NOMO-1 treated with dmso at 0.1 percent for 144 hours (cell line): ENCODE measurements around the gene EVC.
"Not testable (repeated sequence)": the region's sequence is repeated elsewhere in the genome, so short reads cannot be mapped to it uniquely, and the experiment has no call there.

Experiments used
- DNase-seq: peaks from one replicate; lab custom pipeline; 2025; ENCODE audit not compliant: unreplicated experiment; lab: John Stamatoyannopoulos, UW

Gene EVC

GRCh38 chr4:5812057-5812456, 101.1 kb downstream of the EVC start:
- not testable (repeated sequence) for DNase-seq

GRCh38 chr4:5812506-5813229, 101.7 kb downstream of the EVC start:
- peak; percentile 43 for DNase-seq

- no peak for DNase-seq
Measured at GRCh38 chr4:5813882-5814255, 102.9 kb downstream of the EVC start.

- DNase-seq: no peak
Measured at GRCh38 chr4:5814421-5814820, 103.4 kb downstream of the EVC start.

GRCh38 chr4:5815641-5816040, 104.6 kb downstream of the EVC start:
- no peak for DNase-seq

GRCh38 chr4:5816101-5816500, 105.1 kb downstream of the EVC start:
- DNase-seq: no peak

GRCh38 chr4:5816851-5817375, 105.9 kb downstream of the EVC start:
- no peak for DNase-seq

- DNase-seq: no peak
Measured at GRCh38 chr4:5821665-5822358, 110.8 kb downstream of the EVC start.

- no peak for DNase-seq
Measured at GRCh38 chr4:5822619-5823018, 111.6 kb downstream of the EVC start.

- no peak for DNase-seq
Measured at GRCh38 chr4:5823542-5824211, 112.7 kb downstream of the EVC start.

GRCh38 chr4:5824227-5824626, 113.2 kb downstream of the EVC start:
- no peak for DNase-seq

GRCh38 chr4:5824635-5825034, 113.6 kb downstream of the EVC start:
- DNase-seq: no peak

- no peak for DNase-seq
Measured at GRCh38 chr4:5825321-5826041, 114.5 kb downstream of the EVC start.

GRCh38 chr4:5826437-5827107, 115.6 kb downstream of the EVC start:
- no peak for DNase-seq

- DNase-seq: no peak
Measured at GRCh38 chr4:5827108-5828004, 116.4 kb downstream of the EVC start.

GRCh38 chr4:5828005-5828391, 117.0 kb downstream of the EVC start:
- no peak for DNase-seq

GRCh38 chr4:5836943-5837342, 125.9 kb downstream of the EVC start:
- no peak for DNase-seq

- DNase-seq: not testable (repeated sequence)
Measured at GRCh38 chr4:5837483-5837882, 126.5 kb downstream of the EVC start.

- no peak for DNase-seq
Measured at GRCh38 chr4:5839332-5839731, 128.3 kb downstream of the EVC start.
